Neural crest cell (in vitro differentiated cells): Measurements from ENCODE around the gene MRPL36. TPM values are rescaled to one million over a fixed set of nuclear protein-coding genes. Genes with fewer than 3 reads are reported as not detected.

ENCODE experiments used
- DNase-seq: peaks from one replicate; pipeline ENCODE4 v3.0.0; 2021; ENCODE audit warnings: low read depth, mixed read lengths, low spot score
- H3K27ac Mint-ChIP-seq: one replicate; pipeline ENCODE4 v1.8.0; 2021; ENCODE audit warnings: mild to moderate bottlenecking, mixed read lengths; ENCODE audit not compliant: unreplicated experiment
- H3K27me3 Mint-ChIP-seq: 2 replicates; pipeline ENCODE4 v1.8.0; 2021; ENCODE audit warnings: low read depth, mild to moderate bottlenecking, mixed read lengths
- H3K36me3 Mint-ChIP-seq: 2 replicates; pipeline ENCODE4 v1.8.0; 2021; ENCODE audit warnings: low read depth, mild to moderate bottlenecking, mixed read lengths
- H3K4me1 Mint-ChIP-seq: 2 replicates; pipeline ENCODE4 v1.8.0; 2021; ENCODE audit warnings: mixed read lengths
- H3K4me3 Mint-ChIP-seq: one replicate; pipeline ENCODE4 v1.8.0; 2021; ENCODE audit warnings: mild to moderate bottlenecking, mixed read lengths
- H3K9me3 Mint-ChIP-seq: 2 replicates; pipeline ENCODE4 v1.8.0; 2021; ENCODE audit warnings: mixed read lengths
- CTCF ChIP-seq: fragments of 200-600 bp; sonication (generic); conservative IDR thresholded peaks from 2 replicates; pipeline ENCODE4 v1.5.0; 2021; ENCODE audit warnings: antibody characterized with exemption, mild to moderate bottlenecking
- total RNA-seq: library from RNA; stranded (reverse); gene quantifications from 2 replicates; pipeline ENCODE4 v1.2.1, GENCODE V29; 2021

MRPL36 gene
- total RNA-seq, 1 donor from 2014 or later = 50.8 TPM

DNA sequence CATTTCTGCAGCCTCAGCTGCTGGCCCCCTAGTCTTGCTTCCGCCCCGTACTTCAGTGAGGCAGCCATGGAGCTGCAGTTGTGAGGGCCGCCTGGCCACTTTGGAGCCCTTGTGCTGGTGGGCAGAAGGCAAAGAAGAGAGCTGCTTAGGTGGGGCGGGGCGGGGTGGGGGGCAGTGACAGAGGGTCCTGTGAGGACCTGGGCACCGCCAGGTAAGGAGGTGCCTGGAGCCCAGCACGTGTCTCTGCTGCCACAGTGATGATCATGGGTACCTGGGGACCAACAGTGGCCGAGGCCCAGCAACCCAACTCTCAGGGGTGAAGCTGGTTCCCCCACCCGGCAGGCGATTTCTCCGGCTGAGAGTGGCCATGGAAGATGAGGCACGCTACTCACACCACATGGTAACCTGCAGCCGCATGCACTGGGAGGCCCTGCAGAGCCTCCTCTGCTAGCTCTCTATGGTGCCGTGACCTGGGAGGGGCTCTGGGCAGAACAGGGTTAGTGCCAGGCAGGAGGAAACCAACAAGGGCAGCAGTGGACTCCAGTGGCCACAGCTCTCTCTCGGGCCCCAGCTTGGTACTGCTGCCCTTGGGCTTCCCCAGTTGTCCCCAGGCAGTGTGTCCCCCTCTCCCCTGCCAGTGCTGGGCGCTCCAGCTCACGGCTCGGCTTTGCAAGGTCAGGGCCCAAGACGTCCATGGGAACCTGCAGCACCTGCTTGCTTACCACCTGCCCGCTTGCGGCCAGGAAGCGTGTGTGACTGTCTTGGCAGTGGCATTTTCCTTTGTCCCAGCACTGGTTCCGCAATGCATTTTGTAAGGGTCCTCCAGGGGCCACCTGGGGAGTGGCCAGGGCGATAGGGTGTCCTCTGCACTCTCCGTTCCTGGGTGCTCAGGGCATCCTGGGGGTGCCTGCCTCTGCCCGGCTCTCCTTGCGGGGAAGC lies 25.5 kb upstream of the MRPL36 start:
- Mint-ChIP-seq H3K4me1 (peaks cover 4% of the 10 kb centered on the region), H3K9me3 (no peaks in the 10 kb centered on the region), H3K36me3 (peaks cover 24% of the 10 kb centered on the region), H3K27ac (no peak overlapping the region), H3K27me3 (no peaks in the 10 kb centered on the region), H3K4me3 (no peak overlapping the region)
- no peak for DNase-seq
- no peak for TF ChIP-seq CTCF

- Mint-ChIP-seq H3K27ac (no peak overlapping the region), H3K36me3 (peaks cover 32% of the 10 kb centered on the region), H3K4me1 (peaks cover 4% of the 10 kb centered on the region), H3K27me3 (no peaks in the 10 kb centered on the region), H3K4me3 (no peak overlapping the region), H3K9me3 (no peaks in the 10 kb centered on the region)
- no peak for TF ChIP-seq CTCF
- DNase-seq = no peak
Measured at GRCh38 chr5:1824109-1824821, 24.6 kb upstream of the MRPL36 start.

DNA sequence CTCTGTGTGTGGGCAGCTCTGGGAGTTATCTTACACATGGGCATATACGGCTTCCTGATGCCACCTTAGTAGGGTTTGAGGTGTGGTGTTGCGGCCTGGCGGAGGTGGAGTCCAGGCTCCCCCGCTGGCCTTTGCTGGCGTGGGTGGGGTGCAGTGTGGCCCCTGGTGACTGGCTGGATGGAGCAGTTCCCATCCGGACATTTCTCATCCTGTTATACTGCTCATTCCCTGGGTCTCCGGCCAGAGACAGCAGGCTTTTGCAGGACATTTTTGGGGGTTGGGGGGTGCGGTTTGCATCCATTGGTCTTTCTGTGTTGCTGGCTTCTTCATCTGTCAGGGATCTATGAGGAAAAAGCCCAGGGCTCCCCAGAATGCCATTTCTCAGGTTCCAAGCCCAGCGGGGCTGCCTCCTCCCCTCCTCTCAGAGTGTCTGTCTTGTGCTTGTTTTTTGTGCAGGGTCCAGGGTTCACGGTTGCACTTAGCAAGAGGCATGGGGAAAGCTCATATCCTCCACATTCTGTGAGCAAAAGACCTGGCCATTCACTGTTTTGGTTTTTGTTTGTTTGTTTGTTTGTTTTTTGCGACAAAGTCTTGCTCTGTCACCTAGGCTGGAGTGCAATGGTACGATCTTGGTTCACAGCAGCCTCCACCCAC lies 23.9 kb upstream of the MRPL36 start:
- Mint-ChIP-seq H3K27me3 (no peaks in the 10 kb centered on the region), H3K27ac (no peak overlapping the region), H3K36me3 (peaks cover 39% of the 10 kb centered on the region), H3K9me3 (no peaks in the 10 kb centered on the region), H3K4me3 (no peak overlapping the region), H3K4me1 (peaks cover 6% of the 10 kb centered on the region)
- TF ChIP-seq CTCF = no peak
- DNase-seq = no peak

GRCh38 chr5:1821862-1822261 lies 22.2 kb upstream of the MRPL36 start:
- Mint-ChIP-seq H3K27me3 (no peaks in the 10 kb centered on the region), H3K4me1 (peaks cover 7% of the 10 kb centered on the region), H3K4me3 (no peak overlapping the region), H3K27ac (no peak overlapping the region), H3K36me3 (peaks cover 51% of the 10 kb centered on the region), H3K9me3 (no peaks in the 10 kb centered on the region)
- DNase-seq = no peak
- TF ChIP-seq CTCF = no peak

GRCh38 chr5:1820926-1821325 lies 21.3 kb upstream of the MRPL36 start:
- no peak for DNase-seq
- Mint-ChIP-seq H3K4me1 (peaks cover 7% of the 10 kb centered on the region), H3K27me3 (no peaks in the 10 kb centered on the region), H3K27ac (no peak overlapping the region), H3K36me3 (peaks cover 54% of the 10 kb centered on the region), H3K4me3 (no peak overlapping the region), H3K9me3 (no peaks in the 10 kb centered on the region)
- no peak for TF ChIP-seq CTCF
